Muscle of leg (tissue), 11 donors: ENCODE data around the gene SPRN. TPM values are rescaled to one million over a fixed set of nuclear protein-coding genes. Genes with fewer than 3 reads are reported as not detected.
"Not testable (repeated sequence)": the region's sequence is repeated elsewhere in the genome, so short reads cannot be mapped to it uniquely, and the experiment has no call there.

ENCODE experiments used
- DNase-seq: peaks from one replicate; pipeline ENCODE4 v3.0.0; 2013
- H3K27ac ChIP-seq: one replicate; pipeline ENCODE4 v1.5.1; 2013; ENCODE audit warnings: mild to moderate bottlenecking, low read length, control low read depth
- H3K27me3 ChIP-seq: one replicate; pipeline ENCODE4 v1.6.1; 2013; ENCODE audit warnings: low read length; ENCODE audit not compliant: control insufficient read depth, insufficient read depth
- H3K36me3 ChIP-seq: one replicate; pipeline ENCODE4 v1.6.1; 2013; ENCODE audit warnings: low read length; ENCODE audit not compliant: control insufficient read depth, insufficient read depth
- H3K4me1 ChIP-seq: one replicate; pipeline ENCODE4 v1.6.1; 2013; ENCODE audit warnings: low read length; ENCODE audit not compliant: control insufficient read depth, insufficient read depth
- H3K4me3 ChIP-seq: one replicate; pipeline ENCODE4 v1.5.1; 2013; ENCODE audit warnings: low read length, control low read depth
- H3K9me3 ChIP-seq: replicated peaks from 2 replicates; pipeline ENCODE4 v1.6.1; 2013; ENCODE audit warnings: low read depth, low read length; ENCODE audit not compliant: control insufficient read depth
- WGBS: methylation state at CpG from one replicate; pipeline ENCODE4 v1.1.5; 2013; ENCODE audit warnings: missing lambda C conversion rate; ENCODE audit not compliant: insufficient coverage; 5-methylcytosine and 5-hydroxymethylcytosine counted together
- polyA plus RNA-seq, 8 donors: library from polyadenylated mRNA; unstranded; fragments of 120-200 nt; gene quantifications; one replicate each; pipeline versions ENCODE4 v1.2.1 to v1.2.3, GENCODE V29; 2013; ENCODE audit warnings: inconsistent platforms in 1 of 8, low replicate concordance in 1 of 8; ENCODE audit not compliant: insufficient read length in 8 of 8, insufficient read depth in 1 of 8
- total RNA-seq: library from RNA; stranded (reverse); fragments of 120-200 nt; gene quantifications from one replicate; pipeline ENCODE4 v1.2.4, GENCODE V29; 2013

The SPRN gene
- total and polyA plus RNA-seq, 9 donors, result 0.53 to 4.4 (median 3.7) TPM

DNA sequence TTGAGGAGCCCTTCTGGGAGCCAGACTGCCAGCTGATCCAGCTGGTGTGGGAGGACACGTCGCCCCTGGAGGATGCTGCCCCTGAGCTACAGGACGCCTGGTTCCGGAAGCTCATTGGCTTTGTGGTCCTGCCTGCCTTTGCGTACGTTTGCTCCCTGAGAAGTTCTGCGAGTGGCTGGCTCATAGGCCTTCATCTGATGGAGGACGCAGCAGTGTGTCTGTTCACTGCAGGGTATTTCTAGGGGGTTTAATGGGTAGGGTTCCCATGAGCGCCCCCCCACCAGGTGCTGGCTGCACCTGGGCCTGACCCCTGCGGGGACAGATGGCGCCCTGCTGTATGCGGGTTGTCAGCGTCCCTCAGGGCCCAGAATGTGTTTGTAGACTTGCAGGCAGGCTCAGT lies 40.4 kb downstream of the SPRN start:
- no peak overlapping the region for H3K4me3 ChIP-seq
- DNase-seq, result no peak
- 80% methylated on average over 13 of the region's 13 CpGs for WGBS
- peaks cover 14% of the 10 kb centered on the region for H3K36me3 ChIP-seq
- H3K27me3 ChIP-seq, result no peaks in the 10 kb centered on the region
- no peaks in the 10 kb centered on the region for H3K9me3 ChIP-seq
- no peak overlapping the region for H3K27ac ChIP-seq
- H3K4me1 ChIP-seq, result peaks cover 8% of the 10 kb centered on the region

DNA sequence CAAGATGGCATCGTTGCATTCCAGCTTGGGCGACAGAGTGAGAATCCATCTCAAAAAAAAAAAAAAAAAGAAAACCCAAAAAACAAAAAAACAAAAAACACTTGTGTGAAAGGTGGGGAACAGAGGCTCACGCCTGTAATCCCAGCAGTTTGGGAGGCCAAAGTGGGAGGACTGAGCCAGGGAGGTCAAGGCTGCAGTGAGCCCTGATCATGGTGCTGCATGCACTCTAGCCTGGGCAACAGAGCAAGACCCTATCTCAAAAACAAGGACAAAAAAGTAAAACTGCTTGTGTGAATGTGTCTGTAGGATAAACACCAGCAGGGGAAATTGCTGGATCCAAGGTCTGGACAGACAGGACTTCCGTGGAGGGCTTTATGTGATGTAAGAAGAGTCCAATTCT lies 40.9 kb downstream of the SPRN start:
- peaks cover 11% of the 10 kb centered on the region for H3K36me3 ChIP-seq
- 50% methylated on average over 1 of the region's 4 CpGs for whole genome bisulfite sequencing
- no peaks in the 10 kb centered on the region for H3K27me3 ChIP-seq
- H3K27ac ChIP-seq, result no peak overlapping the region
- H3K9me3 ChIP-seq, result no peaks in the 10 kb centered on the region
- no peak overlapping the region for H3K4me3 ChIP-seq
- DNase-seq, result no peak
- H3K4me1 ChIP-seq, result peaks cover 8% of the 10 kb centered on the region

DNA sequence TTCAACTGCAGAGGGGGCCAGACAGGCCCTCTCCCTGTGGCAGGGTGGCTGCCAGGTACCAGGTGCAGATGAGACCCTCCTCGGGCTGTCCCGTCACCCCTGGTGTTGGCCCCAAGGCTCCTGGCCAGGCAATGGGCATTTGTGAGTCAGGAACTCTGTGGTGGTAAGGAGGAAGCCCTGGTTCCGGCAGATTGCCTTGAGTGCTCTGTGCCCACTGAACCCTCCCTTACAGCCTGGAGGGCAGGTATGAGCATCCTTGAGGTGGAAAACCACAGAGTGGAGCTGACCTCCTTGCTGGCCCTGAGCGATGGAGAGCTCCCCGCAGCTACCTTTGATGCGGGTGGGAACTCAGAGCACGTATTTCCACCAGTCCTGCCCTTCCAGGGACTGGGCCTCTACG lies 43.4 kb downstream of the SPRN start:
- peaks cover 20% of the 10 kb centered on the region for H3K4me1 ChIP-seq
- WGBS, result 85% methylated on average over 6 of the region's 8 CpGs
- no peak overlapping the region for H3K4me3 ChIP-seq
- peaks cover 11% of the 10 kb centered on the region for H3K36me3 ChIP-seq
- no peaks in the 10 kb centered on the region for H3K27me3 ChIP-seq
- DNase-seq, result no peak
- H3K9me3 ChIP-seq, result no peaks in the 10 kb centered on the region
- H3K27ac ChIP-seq, result no peak overlapping the region

DNA sequence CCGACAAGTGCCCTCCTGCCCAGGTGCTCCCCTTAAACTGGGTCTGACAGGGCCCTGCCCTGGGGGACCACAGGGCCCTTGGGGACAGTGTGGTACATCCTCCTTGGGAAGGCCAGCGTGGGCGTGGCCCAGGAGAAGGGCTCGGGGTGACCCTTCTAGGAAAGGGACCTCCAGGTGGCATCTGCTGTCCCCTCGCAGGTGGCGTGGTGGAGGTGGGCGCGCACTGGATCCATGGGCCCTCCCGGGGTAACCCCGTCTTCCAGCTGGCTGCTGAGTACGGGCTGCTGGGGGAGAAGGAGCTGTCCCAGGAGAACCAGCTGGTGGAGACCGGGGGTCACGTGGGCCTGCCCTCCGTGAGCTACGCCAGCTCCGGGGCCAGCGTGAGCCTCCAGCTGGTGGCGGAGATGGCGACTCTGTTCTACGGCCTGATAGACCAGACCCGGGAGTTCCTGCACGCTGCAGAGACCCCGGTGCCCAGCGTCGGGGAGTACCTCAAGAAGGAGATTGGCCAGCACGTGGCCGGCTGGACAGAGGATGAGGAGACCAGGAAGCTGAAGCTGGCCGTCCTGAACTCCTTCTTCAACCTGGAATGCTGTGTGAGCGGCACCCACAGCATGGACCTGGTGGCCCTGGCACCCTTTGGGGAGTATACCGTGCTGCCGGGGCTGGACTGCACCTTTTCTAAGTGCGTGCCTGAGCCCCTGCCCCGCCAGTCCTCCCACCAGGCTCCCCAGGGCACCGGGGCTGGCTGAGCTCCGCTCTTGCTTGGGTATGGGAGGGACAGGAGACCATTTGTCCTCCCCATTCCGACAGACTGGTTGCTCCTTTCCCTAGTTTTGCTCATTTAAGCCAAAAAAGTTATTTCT lies 44.4 kb downstream of the SPRN start:
- peak overlapping the region; percentile 50 for H3K4me3 ChIP-seq

DNA sequence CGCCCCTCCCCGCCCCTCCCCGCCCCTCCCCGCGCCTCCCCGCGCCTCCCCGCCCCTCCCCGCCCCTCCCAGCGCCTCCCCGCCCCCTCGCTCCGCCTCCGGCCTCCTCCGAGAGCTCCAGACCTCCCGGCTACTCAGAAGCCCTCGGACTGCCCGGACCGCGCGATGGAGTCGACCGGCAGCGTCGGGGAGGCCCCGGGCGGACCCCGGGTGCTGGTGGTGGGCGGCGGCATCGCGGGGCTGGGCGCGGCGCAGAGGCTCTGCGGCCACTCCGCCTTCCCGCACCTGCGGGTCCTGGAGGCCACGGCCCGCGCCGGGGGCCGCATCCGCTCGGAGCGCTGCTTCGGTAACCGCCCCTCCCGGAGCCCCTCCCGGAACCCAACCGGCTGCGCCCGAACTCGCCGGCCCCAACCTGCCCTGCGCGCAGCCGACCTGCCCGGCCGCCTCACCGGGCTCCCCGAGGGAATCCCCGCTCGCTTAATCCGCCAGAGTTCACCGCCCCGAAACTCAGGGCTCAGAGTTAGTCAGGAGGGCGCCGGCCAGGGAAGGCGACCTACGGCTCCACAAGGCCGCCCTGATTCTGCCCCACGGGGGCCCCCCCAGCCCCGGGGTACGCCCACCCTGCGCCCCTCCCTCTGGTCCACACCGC lies 45.1 kb downstream of the SPRN start, which contains the start of gene PAOX:
PAOX (plus strand) TSS at position 111 of the 649 bp plus-strand sequence; CDS start at position 166, 55 bp downstream.
- H3K27ac ChIP-seq, result peak within 1 kb of the TSS; percentile 53
- DNase-seq, result peak; percentile 81
- peak within 1 kb of the TSS; percentile 76 for H3K4me3 ChIP-seq
- H3K36me3 ChIP-seq, result peaks cover 6% of the 10 kb centered on the region
- H3K9me3 ChIP-seq, result no peaks in the 10 kb centered on the region
- peaks cover 20% of the 10 kb centered on the region for H3K4me1 ChIP-seq
- H3K27me3 ChIP-seq, result no peaks in the 10 kb centered on the region
- 3% methylated on average over 63 of the region's 78 CpGs for WGBS

More for the DNA sequence above, 44.4 kb downstream of the SPRN start:
- no peaks in the 10 kb centered on the region for H3K9me3 ChIP-seq
- H3K4me1 ChIP-seq, result peaks cover 20% of the 10 kb centered on the region
- WGBS, result 86% methylated on average over 34 of the region's 36 CpGs
- H3K27me3 ChIP-seq, result no peaks in the 10 kb centered on the region
- DNase-seq, result no peak
- no peak overlapping the region for H3K27ac ChIP-seq
- peaks cover 9% of the 10 kb centered on the region for H3K36me3 ChIP-seq

DNA sequence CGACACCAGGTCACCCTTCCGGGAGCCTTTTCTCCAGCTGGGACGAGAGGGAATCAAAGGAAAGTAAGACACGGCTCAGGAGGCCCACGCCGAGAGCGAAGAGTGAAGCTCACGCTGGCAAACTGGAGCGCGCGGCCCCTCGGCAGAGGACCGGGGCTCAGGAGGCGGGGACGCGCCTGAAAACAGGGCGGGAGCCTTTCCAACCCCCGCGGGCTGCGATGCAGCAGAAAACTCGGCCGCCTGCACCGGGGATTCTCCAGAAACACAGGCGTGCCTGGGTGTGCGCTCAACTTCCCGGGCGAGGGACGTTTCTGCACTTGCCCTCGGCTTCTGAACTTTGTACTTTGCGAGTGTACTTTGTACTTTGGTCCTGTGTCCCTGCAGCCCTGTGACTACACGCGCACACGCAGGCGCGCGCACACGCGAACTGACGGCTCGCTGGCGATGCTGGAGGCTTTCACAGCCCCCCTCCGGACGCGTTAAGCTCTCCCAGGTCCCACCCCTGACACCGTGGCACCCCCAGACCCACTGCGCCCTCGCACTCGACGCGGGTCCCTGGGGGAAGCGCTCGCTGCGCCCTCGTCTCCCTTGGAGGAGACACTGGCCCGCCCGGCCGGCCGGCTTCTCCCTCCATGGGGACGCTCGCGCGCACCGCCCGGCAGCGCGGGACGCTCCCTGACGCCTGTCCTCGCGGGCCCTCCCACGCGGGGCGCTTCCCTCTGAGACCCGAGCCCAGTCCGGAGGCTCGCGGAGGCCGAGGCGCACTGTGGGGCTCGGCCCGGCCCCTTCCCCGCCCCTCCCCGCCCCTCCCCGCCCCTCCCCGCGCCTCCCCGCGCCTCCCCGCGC lies 46.0 kb downstream of the SPRN start:
- WGBS, result under 1% methylated on average over 67 of the region's 90 CpGs
- no peaks in the 10 kb centered on the region for H3K9me3 ChIP-seq
- H3K27me3 ChIP-seq, result no peaks in the 10 kb centered on the region
- H3K27ac ChIP-seq, result peak overlapping the region; percentile 53
- no peaks in the 10 kb centered on the region for H3K36me3 ChIP-seq
- H3K4me1 ChIP-seq, result peaks cover 25% of the 10 kb centered on the region
- peak overlapping the region; percentile 76 for H3K4me3 ChIP-seq
- peak; percentile 77 for DNase-seq

DNA sequence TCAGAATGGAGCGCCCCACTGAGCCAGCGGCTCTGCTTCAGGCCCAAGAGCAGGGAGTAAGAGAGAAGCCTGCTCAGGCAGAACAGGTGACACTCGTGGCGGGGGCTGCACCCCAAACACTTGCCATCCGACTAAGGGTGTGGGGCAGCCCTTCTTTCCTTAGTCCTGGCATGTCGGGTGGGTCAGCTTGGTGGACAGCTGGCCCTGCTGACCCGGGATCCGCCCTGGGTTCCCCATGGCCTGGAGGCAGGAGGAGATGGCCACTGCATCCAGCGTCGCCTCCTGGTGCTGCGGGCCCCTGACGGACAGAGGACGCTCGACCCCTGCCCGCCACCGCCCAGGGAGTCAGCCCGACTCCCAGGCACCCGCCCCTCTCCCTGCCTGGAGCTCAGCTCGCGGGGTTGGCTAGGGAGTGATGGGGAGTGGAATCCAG lies 46.6 kb downstream of the SPRN start:
- H3K36me3 ChIP-seq, result no peaks in the 10 kb centered on the region
- H3K4me1 ChIP-seq, result peaks cover 25% of the 10 kb centered on the region
- no peak for DNase-seq
- H3K4me3 ChIP-seq, result peak overlapping the region; percentile 76
- H3K27me3 ChIP-seq, result no peaks in the 10 kb centered on the region
- H3K27ac ChIP-seq, result peak overlapping the region; percentile 53
- WGBS, result 20% methylated on average over 19 of the region's 20 CpGs
- H3K9me3 ChIP-seq, result no peaks in the 10 kb centered on the region

DNA sequence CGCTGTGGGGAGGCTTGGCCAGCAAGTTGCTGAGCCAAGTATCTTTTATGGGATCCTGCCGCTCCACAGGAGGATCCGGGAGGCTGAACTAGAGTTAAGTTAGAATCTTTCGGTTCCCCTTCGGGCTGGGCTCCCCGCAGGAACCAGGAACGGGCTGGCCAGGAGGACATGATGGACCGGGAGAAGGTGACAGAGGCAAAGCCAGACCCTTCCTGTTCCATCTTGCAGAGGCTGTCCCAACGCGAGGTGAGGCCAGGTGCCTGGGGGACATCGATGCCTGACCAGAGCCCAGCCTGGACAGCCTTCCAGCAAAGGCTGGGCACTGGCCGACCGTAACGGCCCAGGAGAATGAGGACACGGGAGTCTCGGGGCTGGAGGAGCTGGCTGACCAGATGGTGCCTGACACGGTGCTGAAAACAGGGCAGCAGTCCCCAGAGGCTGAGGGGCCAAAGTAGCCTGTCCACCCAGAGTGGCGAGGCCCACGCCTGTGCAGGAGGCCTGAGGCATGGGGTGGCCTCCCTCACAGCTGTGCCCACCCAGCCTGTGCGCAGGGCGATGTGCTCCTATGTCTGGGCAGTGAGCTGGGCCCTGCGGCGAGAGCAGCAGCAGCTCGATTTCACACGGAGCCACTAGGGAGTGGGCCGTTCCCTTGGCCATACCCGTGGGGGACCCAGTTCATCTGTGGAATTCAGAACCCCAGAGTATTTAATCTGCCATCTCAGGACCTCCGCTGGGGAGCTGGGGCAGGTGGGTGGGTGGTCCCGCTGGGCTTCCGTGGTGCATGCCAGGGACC lies 47.2 kb downstream of the SPRN start:
- 85% methylated on average over 30 of the region's 30 CpGs for WGBS
- no peak overlapping the region for H3K4me3 ChIP-seq
- H3K36me3 ChIP-seq, result no peaks in the 10 kb centered on the region
- H3K27ac ChIP-seq, result no peak overlapping the region
- DNase-seq, result no peak
- H3K9me3 ChIP-seq, result no peaks in the 10 kb centered on the region
- H3K4me1 ChIP-seq, result peaks cover 28% of the 10 kb centered on the region
- H3K27me3 ChIP-seq, result no peaks in the 10 kb centered on the region

DNA sequence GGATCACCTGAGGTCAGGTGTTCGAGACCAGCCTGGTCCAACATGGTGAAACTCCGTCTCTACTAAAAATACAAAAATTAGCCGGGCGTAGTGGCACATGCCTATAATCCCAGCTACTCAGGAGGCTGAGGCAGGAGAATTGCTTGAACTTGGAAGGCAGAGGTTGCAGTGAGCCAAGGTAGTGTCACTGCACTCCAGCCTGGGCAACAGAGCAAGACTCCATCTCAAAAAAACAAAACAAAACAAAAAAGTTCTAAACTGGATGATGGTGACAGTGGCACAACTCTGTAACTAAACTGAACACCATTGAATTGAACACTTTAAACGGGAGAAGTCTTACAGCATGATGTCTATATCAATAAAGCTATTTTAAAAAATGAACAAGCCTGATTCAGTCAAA lies 48.2 kb downstream of the SPRN start:
- H3K9me3 ChIP-seq, H3K36me3 ChIP-seq, H3K27ac ChIP-seq, DNase-seq, H3K27me3 ChIP-seq, H3K4me3 ChIP-seq: not testable (repeated sequence)
- no CpG with 5 or more reads among the region's 5 CpGs for WGBS
- peaks cover 38% of the 10 kb centered on the region for H3K4me1 ChIP-seq
